HepG2 (cell line): ENCODE measurements around the gene ERMP1. TPM values are rescaled to one million over a fixed set of nuclear protein-coding genes. Genes with fewer than 3 reads are reported as not detected.

Source experiments
- ATF2 ChIP-seq: sonication (generic); formaldehyde crosslinking; IDR thresholded peaks from 2 replicates; pipeline ENCODE4 v1.4.0; 2020; ENCODE audit warnings: missing genetic modification reagents
- CHCHD3 ChIP-seq: sonication (generic); formaldehyde crosslinking; IDR thresholded peaks from 2 replicates; pipeline ENCODE4 v1.8.0; 2022; ENCODE audit warnings: mild to moderate bottlenecking, missing genetic modification reagents, moderate library complexity
- FOXK2 ChIP-seq: fragments of 450-650 bp; IDR thresholded peaks from 2 replicates; pipeline ENCODE4 v1.6.1; 2016
- IRX3 ChIP-seq: sonication (generic); formaldehyde crosslinking; IDR thresholded peaks from 2 replicates; pipeline ENCODE4 v1.8.1; 2023; ENCODE audit warnings: mild to moderate bottlenecking, low read depth, missing genetic modification reagents, borderline replicate concordance
- KDM3A ChIP-seq: IDR thresholded peaks from 2 replicates; pipeline ENCODE4 v1.6.1; 2018; ENCODE audit warnings: low read depth, missing compliant biosample characterization
- KLF11 ChIP-seq: IDR thresholded peaks from 2 replicates; pipeline ENCODE4 v1.6.1; 2016; ENCODE audit warnings: missing compliant biosample characterization
- PRDM15 ChIP-seq: sonication (generic); formaldehyde crosslinking; IDR thresholded peaks from 2 replicates; pipeline ENCODE4 v1.4.0; 2020; ENCODE audit warnings: missing genetic modification reagents
- TBX2 ChIP-seq: sonication (generic); formaldehyde crosslinking; IDR thresholded peaks from 2 replicates; pipeline ENCODE4 v1.5.0; 2020; ENCODE audit warnings: missing genetic modification reagents, mild to moderate bottlenecking, borderline replicate concordance
- THAP7 ChIP-seq: sonication (generic); formaldehyde crosslinking; IDR thresholded peaks from 2 replicates; pipeline ENCODE4 v1.8.1; 2023; ENCODE audit warnings: mild to moderate bottlenecking, missing genetic modification reagents
- XRCC5 ChIP-seq: fragments of 200-400 bp; formaldehyde crosslinking; optimal IDR thresholded peaks from 2 replicates; pipeline ENCODE3; 2017; ENCODE audit warnings: mild to moderate bottlenecking, low read length
- ZFP62 ChIP-seq: sonication (generic); formaldehyde crosslinking; IDR thresholded peaks from 2 replicates; pipeline ENCODE4 v1.4.0; 2020; ENCODE audit warnings: missing genetic modification reagents
- ZNF282 ChIP-seq: fragments of 450-650 bp; IDR thresholded peaks from 2 replicates; pipeline ENCODE4 v1.6.1; 2018; ENCODE audit not compliant: partially characterized antibody
- ZNF674 ChIP-seq: sonication (generic); formaldehyde crosslinking; IDR thresholded peaks from 2 replicates; pipeline ENCODE4 v1.5.0; 2020; ENCODE audit warnings: low read depth, mild to moderate bottlenecking, missing genetic modification reagents
- polyA plus RNA-seq, 8 experiments: library from polyadenylated mRNA; depleted of rRNA in 3 of 8; stranded (reverse) in 7 of 8; unstranded in 1 of 8; fragments of >200 nt; fragmentation: Illumina TruSeq in 4 of 8; extraction: Trizol in 4 of 8; gene quantifications; 2 replicates each; pipeline versions ENCODE4 v1.2.1 to v1.2.3, GENCODE V29; 2011 to 2016; ENCODE audit warnings: low read depth in 4 of 8, missing spikeins in 1 of 8, mixed read lengths in 1 of 8; ENCODE audit not compliant: insufficient read depth in 1 of 8
- total RNA-seq, 5 experiments: library from RNA; depleted of rRNA; stranded (reverse); fragments of >200 nt; fragmentation: Illumina TruSeq; extraction: Trizol; gene quantifications; 2 replicates each; pipeline ENCODE4 v1.2.3, GENCODE V29; 2016; ENCODE audit warnings: low read depth in 1 of 5
- TF ChIP-seq, protein P1 (sequence below): sonication (generic); formaldehyde crosslinking; IDR thresholded peaks from 2 replicates; pipeline ENCODE4 v1.8.0; 2022; ENCODE audit warnings: mild to moderate bottlenecking, missing genetic modification reagents, borderline replicate concordance
- TF ChIP-seq, protein P2 (sequence below): sonication (generic); formaldehyde crosslinking; IDR thresholded peaks from 2 replicates; pipeline ENCODE4 v1.8.1; 2023; ENCODE audit warnings: mild to moderate bottlenecking, moderate library complexity, missing genetic modification reagents
- TF ChIP-seq, protein P3 (sequence below): sonication (generic); formaldehyde crosslinking; IDR thresholded peaks from 2 replicates; pipeline ENCODE4 v1.5.0; 2020; ENCODE audit warnings: mild to moderate bottlenecking, missing genetic modification reagents
- TF ChIP-seq, protein P4 (sequence below): sonication (generic); formaldehyde crosslinking; IDR thresholded peaks from 2 replicates; pipeline ENCODE4 v1.5.0; 2020; ENCODE audit warnings: missing genetic modification reagents

ERMP1 gene
- total and polyA plus RNA-seq, 2 of the 13 experiments (the other 11 are each of a cell fraction or from before 2014, with no cell fraction given) = 40.9 to 65.4 TPM

GRCh38 chr9:5832538-5833529 is at the start of gene ERMP1 (continued):
- TF ChIP-seq, protein P1, sequence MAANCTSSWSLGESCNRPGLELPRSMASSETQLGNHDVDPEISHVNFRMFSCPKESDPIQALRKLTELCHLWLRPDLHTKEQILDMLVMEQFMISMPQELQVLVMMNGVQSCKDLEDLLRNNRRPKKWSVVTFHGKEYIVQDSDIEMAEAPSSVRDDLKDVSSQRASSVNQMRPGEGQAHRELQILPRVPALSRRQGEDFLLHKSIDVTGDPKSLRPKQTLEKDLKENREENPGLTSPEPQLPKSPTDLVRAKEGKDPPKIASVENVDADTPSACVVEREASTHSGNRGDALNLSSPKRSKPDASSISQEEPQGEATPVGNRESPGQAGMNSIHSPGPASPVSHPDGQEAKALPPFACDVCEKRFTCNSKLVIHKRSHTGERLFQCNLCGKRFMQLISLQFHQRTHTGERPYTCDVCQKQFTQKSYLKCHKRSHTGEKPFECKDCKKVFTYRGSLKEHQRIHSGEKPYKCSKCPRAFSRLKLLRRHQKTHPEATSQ (CRISPR knock-in tag) = no peak; the same call in 1 of the 2 replicates
- TF ChIP-seq, protein P2, sequence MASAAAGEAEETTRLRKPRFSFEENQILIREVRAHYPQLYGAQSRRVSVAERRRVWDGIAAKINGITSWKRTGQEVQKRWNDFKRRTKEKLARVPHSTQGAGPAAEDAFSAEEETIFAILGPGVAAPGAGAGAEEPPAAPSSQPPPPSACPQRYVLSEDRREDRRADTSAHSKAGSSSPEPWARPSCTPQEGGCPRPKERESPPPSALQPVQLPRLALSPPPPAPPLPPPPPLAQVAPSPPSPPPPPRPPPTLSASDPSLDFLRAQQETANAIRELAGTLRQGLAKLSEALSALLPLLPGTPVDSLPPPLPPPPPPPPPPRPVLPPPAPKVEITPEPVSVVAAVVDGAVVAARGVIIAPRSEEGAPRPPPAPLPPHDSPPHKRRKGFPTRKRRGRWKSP (CRISPR knock-in tag) = peak; percentile 78
- no peak for TF ChIP-seq ZNF674 (CRISPR knock-in tag)
- TF ChIP-seq, protein P3, sequence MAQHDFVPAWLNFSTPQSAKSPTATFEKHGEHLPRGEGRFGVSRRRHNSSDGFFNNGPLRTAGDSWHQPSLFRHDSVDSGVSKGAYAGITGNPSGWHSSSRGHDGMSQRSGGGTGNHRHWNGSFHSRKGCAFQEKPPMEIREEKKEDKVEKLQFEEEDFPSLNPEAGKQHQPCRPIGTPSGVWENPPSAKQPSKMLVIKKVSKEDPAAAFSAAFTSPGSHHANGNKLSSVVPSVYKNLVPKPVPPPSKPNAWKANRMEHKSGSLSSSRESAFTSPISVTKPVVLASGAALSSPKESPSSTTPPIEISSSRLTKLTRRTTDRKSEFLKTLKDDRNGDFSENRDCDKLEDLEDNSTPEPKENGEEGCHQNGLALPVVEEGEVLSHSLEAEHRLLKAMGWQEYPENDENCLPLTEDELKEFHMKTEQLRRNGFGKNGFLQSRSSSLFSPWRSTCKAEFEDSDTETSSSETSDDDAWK (CRISPR knock-in tag) = no peak
- TF ChIP-seq FOXK2 = no peak
- peak; percentile 80 for TF ChIP-seq TBX2 (CRISPR knock-in tag)
- peak; percentile 44; the same call in 1 of the 2 replicates for TF ChIP-seq IRX3 (CRISPR knock-in tag)
- peak; percentile 95 for TF ChIP-seq XRCC5
- 0 out of 2 replicates have a peak, but pooled peaks have one; percentile 72 for TF ChIP-seq ZFP62 (CRISPR knock-in tag)
- peak; percentile 43; the same call in 1 of the 2 replicates for TF ChIP-seq PRDM15 (CRISPR knock-in tag)
- TF ChIP-seq, protein P4, sequence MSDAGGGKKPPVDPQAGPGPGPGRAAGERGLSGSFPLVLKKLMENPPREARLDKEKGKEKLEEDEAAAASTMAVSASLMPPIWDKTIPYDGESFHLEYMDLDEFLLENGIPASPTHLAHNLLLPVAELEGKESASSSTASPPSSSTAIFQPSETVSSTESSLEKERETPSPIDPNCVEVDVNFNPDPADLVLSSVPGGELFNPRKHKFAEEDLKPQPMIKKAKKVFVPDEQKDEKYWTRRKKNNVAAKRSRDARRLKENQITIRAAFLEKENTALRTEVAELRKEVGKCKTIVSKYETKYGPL (CRISPR knock-in tag) = peak; percentile 83; the same call in 1 of the 2 replicates
- no peak for TF ChIP-seq THAP7 (CRISPR knock-in tag)
- TF ChIP-seq KLF11 = 0 out of 2 replicates have a peak, but pooled peaks have one; percentile 6
- TF ChIP-seq ZNF282 = no peak
- 0 out of 2 replicates have a peak, but pooled peaks have one; percentile 37 for TF ChIP-seq ATF2 (CRISPR knock-in tag)
- no peak for TF ChIP-seq CHCHD3 (CRISPR knock-in tag)
- 0 out of 2 replicates have a peak, but pooled peaks have one; percentile 84 for TF ChIP-seq KDM3A (CRISPR knock-in tag)
